Activated CD8-positive, alpha-beta T cell treated with anti-CD3 and anti-CD28 coated beads for 36 hours (primary cell): ENCODE results near the gene PITPNB. TPM values are rescaled to one million over a fixed set of nuclear protein-coding genes. Genes with fewer than 3 reads are reported as not detected.

Experiments
- ATAC-seq: fragments of 200-7000 bp; cut with Tn5 transposase; one replicate; pipeline ENCODE4 v1.10.0; 2021; ENCODE audit warnings: mild to moderate bottlenecking, moderate library complexity
- CTCF ChIA-PET: fragments of 350-600 bp; sonication (Branson Sonifier 250); formaldehyde crosslinking; loops from one replicate; lab custom pipeline; 2021; ENCODE audit warnings: antibody characterized with exemption; lab: Charles Lee
- POLR2A ChIA-PET: fragments of 350-600 bp; sonication (Branson Sonifier 250); formaldehyde crosslinking; loops from one replicate; lab custom pipeline; 2021; ENCODE audit warnings: antibody characterized with exemption; lab: Charles Lee
- DNase-seq: peaks from one replicate; pipeline ENCODE4 v3.0.0-alpha.2; 2020
- H3K27ac Mint-ChIP-seq: one replicate; pipeline ENCODE4 v1.8.0; 2021; ENCODE audit warnings: mild to moderate bottlenecking, mixed read lengths
- H3K27me3 Mint-ChIP-seq: one replicate; pipeline ENCODE4 v1.8.0; 2021; ENCODE audit warnings: mixed read lengths
- H3K36me3 Mint-ChIP-seq: one replicate; pipeline ENCODE4 v1.8.0; 2021; ENCODE audit warnings: low read depth, mixed read lengths
- H3K4me1 Mint-ChIP-seq: one replicate; pipeline ENCODE4 v1.8.0; 2021; ENCODE audit warnings: low read depth, mixed read lengths
- H3K4me3 Mint-ChIP-seq: one replicate; pipeline ENCODE4 v1.8.0; 2021; ENCODE audit warnings: mild to moderate bottlenecking, moderate library complexity, mixed read lengths
- H3K9me3 Mint-ChIP-seq: one replicate; pipeline ENCODE4 v1.8.0; 2021; ENCODE audit warnings: mixed read lengths
- CTCF ChIP-seq: fragments of 200-600 bp; IDR thresholded peaks from one replicate; pipeline ENCODE4 v1.8.0; 2022; ENCODE audit warnings: antibody characterized with exemption, mild to moderate bottlenecking
- intact Hi-C: fragments of 100-400 bp; cut with micrococcal nuclease; formaldehyde crosslinking; loops from one replicate; pipeline ENCODE4 v1.10.0; 2022
- total RNA-seq, 2 experiments: library from RNA; stranded (reverse); gene quantifications; one replicate each; pipeline ENCODE4 v1.2.3, GENCODE V29; 2021

PITPNB gene
- total RNA-seq, 2 experiments from 2014 or later = 87.7 to 89.1 TPM

DNA sequence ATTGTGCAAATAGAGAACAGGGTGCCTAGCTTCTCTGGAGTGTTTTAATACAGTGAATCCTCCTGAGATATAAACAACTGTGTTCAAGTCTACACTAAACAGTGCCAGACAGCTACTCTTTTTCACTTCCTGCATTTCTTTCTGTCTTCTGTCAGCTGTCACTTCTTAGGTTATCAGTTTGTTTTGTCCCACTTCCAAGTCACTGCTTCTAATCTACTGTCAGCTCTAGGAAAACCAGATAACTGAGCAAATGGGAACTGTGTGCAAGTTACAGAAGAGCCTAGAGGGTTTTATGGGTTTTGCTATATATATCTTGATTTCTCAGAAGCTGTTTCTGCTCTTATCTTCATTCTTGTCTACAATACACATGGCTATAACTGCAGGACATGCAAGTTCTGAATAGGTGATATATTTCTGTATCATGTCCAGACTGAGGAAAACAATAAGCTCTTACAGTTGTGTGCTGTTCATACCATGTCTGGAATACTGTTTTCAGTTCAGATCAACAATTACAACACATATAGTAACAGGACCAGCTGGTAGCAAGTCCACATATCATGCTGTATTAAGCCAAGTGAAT lies 5.8 kb downstream of the PITPNB start:
- Mint-ChIP-seq H3K4me3 (no peak overlapping the region), H3K27ac (no peak overlapping the region), H3K4me1 (peaks cover 61% of the 10 kb centered on the region), H3K36me3 (peaks cover 63% of the 10 kb centered on the region), H3K27me3 (no peaks in the 10 kb centered on the region), H3K9me3 (no peaks in the 10 kb centered on the region)
- ChIA-PET POLR2A (interaction anchor here (0.9 to 1.1 kb wide), 2 partner anchors 41 to 63 kb away, joined by 3 read pairs; no protein-coding TSS in a partner anchor), CTCF (interaction anchor here (0.9 to 4.5 kb wide), 3 partner anchors 15 to 32 kb away, joined by 4 to 27 read pairs (median 10); no protein-coding TSS in a partner anchor)
- TF ChIP-seq CTCF = no peak
- ATAC-seq = no peak
- intact Hi-C loops = no loop called here
- no peak for DNase-seq

DNA sequence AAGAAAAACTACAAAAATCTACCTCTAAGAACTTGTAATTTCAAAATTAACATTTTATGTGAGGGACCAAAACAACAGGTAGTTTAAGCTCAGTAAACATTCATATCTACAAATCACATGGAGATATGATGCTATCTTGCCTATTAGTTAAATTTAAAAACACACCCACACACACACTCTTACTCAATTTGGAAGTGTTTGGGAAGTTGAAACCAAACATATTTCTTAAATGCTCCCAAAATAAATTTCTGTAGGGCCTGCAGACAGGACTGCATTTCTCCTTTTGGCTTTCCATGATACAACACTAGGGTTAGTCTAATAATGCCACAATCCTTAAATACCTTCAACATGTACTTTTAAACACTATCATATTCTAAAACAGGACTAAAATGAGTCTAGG lies 7.0 kb downstream of the PITPNB start:
- ATAC-seq (no peak), DNase-seq (no peak)
- Mint-ChIP-seq H3K9me3 (no peaks in the 10 kb centered on the region), H3K27me3 (no peaks in the 10 kb centered on the region), H3K4me3 (no peak overlapping the region), H3K4me1 (peaks cover 59% of the 10 kb centered on the region), H3K27ac (peak overlapping the region; percentile 17), H3K36me3 (peaks cover 59% of the 10 kb centered on the region)
- intact Hi-C loops = no loop called here
- TF ChIP-seq CTCF = no peak
- POLR2A ChIA-PET = no interaction called here
- CTCF ChIA-PET = interaction anchor here (0.6 to 4.5 kb wide), 4 partner anchors 14 to 42 kb away, joined by 3 to 27 read pairs (median 8); no protein-coding TSS in a partner anchor

DNA sequence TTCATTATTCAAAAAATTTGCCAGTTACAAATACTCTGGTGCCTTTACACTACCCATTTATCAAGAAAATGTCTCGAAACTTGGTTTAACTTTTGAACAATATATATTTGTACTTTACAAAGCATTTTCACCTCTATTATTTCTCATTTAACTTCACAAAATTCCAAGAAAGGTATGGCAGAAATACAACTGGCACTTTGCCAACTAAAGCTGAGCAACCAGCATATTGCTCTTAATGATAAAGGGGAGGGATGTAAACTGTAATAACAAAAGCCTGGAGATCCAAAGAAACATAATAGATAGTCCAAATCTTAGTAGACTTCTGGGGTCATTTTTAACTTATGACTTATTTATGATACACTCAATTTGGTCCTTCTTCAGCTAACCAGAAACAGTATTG lies 7.7 kb downstream of the PITPNB start:
- ATAC-seq = no peak
- Mint-ChIP-seq H3K36me3 (peaks cover 62% of the 10 kb centered on the region), H3K27me3 (no peaks in the 10 kb centered on the region), H3K9me3 (no peaks in the 10 kb centered on the region), H3K27ac (no peak overlapping the region), H3K4me3 (no peak overlapping the region), H3K4me1 (peaks cover 62% of the 10 kb centered on the region)
- POLR2A ChIA-PET = interaction anchor here (0.5 to 1.0 kb wide), 2 partner anchors 31 to 62 kb away, joined by 3 to 4 read pairs; no protein-coding TSS in a partner anchor
- no peak for TF ChIP-seq CTCF
- no peak for DNase-seq
- CTCF ChIA-PET = interaction anchor here (0.6 to 3.2 kb wide), 6 partner anchors 12 to 43 kb away, joined by 3 to 10 read pairs (median 5); no protein-coding TSS in a partner anchor
- intact Hi-C loops = no loop called here

- CTCF ChIA-PET = interaction anchor here (0.6 to 1.3 kb wide), 3 partner anchors 9 to 25 kb away, joined by 3 to 4 read pairs (median 3); no protein-coding TSS in a partner anchor
- POLR2A ChIA-PET = interaction anchor here (1.6 kb wide), 1 partner anchor 13 kb away, joined by 7 read pairs; the partner anchor contains the start of gene PITPNB
- H3K27me3 Mint-ChIP-seq = no peaks in the 10 kb centered on the region
- H3K4me1 Mint-ChIP-seq = peaks cover 47% of the 10 kb centered on the region
- no peak overlapping the region for H3K4me3 Mint-ChIP-seq
- H3K27ac Mint-ChIP-seq = peak overlapping the region; percentile 21
- no peak for ATAC-seq
- no peak for TF ChIP-seq CTCF
- intact Hi-C loops = no loop called here
- no peaks in the 10 kb centered on the region for H3K9me3 Mint-ChIP-seq
- peaks cover 66% of the 10 kb centered on the region for H3K36me3 Mint-ChIP-seq
- no peak for DNase-seq
These were observed 12.8 kb downstream of the PITPNB start for GRCh38 chr22:27906241-27906640.

GRCh38 chr22:27905653-27906052 lies 13.4 kb downstream of the PITPNB start:
- Mint-ChIP-seq H3K36me3 (peaks cover 68% of the 10 kb centered on the region), H3K4me1 (peaks cover 52% of the 10 kb centered on the region), H3K4me3 (no peak overlapping the region), H3K27ac (peak overlapping the region; percentile 10), H3K27me3 (no peaks in the 10 kb centered on the region), H3K9me3 (no peaks in the 10 kb centered on the region)
- no peak for TF ChIP-seq CTCF
- ATAC-seq (no peak), DNase-seq (no peak)
- POLR2A ChIA-PET = interaction anchor here (1.6 kb wide), 1 partner anchor 14 kb away, joined by 7 read pairs; the partner anchor contains the start of gene PITPNB
- intact Hi-C loops = no loop called here
- CTCF ChIA-PET = interaction anchor here (0.6 to 1.3 kb wide), 2 partner anchors 9 to 20 kb away, joined by 3 read pairs; no protein-coding TSS in a partner anchor
